GM19351 (cell line): Measurements from ENCODE around the gene PSEN1.

Source experiments
- ATAC-seq: cut with Tn5 transposase; IDR thresholded peaks from one replicate; pipeline ENCODE4 v1.9.1; 2021; ENCODE audit warnings: mild to moderate bottlenecking, moderate library complexity; ENCODE audit not compliant: unreplicated experiment

Gene PSEN1

DNA sequence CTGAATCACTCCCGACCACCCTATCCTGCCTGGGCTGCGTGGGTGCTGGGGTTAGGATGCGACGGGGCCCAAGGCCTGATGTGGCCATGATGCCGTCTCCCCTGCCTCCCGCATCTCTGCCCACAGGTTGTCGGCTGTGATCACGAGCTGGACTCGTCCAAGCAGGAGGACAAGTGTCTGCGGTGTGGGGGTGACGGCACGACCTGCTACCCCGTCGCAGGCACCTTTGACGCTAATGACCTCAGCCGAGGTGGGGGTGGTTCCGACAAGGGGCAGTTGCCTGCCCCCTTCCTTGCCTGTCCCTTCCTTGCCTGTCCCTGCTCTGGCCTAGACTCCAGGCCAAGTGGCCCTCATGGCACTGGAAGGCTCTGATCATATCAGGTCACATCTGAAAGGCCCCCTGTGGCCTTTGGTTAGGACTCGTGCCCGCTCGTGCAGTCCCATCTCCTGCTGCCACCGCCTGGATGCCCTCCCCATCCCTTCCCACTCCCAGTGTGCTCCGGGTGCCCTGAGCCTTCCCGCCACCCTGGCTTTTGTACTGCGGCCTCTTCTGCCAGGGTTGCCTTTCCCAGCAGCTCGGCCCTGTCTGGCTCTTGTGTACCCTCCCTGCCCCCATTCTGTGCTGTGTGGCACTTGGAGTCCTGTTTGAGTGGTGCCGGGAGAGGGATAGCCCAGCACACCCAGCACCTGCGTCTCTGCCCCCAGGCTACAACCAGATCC is 114.6 kb downstream of the PSEN1 start:
- ATAC-seq, result no peak

DNA sequence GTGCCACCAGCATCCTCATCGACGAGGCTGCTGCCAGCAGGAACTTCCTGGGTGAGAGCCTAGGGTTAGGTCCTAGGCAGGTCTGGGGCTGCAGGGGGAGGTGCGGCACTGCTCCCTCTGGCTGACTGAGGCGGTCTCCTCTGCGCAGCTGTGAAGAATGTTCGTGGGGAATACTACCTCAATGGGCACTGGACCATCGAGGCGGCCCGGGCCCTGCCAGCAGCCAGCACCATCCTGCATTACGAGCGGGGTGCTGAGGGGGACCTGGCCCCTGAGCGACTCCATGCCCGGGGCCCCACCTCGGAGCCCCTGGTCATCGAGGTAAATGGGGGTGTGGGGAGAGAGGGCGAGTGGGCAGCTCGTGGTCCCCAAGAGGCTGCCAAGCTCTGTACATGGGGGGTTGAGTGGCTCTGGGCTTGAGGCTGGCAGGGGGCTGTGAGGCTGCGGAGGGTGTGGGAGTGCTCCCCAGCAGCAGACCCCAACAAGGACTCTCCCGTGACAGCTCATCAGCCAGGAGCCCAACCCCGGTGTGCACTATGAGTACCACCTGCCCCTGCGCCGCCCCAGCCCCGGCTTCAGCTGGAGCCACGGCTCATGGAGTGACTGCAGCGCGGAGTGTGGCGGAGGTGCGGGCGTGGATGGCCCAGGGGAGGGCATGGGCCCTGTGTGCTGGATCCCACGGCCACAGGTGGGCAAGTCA is 115.4 kb downstream of the PSEN1 start:
- ATAC-seq, result no peak

DNA sequence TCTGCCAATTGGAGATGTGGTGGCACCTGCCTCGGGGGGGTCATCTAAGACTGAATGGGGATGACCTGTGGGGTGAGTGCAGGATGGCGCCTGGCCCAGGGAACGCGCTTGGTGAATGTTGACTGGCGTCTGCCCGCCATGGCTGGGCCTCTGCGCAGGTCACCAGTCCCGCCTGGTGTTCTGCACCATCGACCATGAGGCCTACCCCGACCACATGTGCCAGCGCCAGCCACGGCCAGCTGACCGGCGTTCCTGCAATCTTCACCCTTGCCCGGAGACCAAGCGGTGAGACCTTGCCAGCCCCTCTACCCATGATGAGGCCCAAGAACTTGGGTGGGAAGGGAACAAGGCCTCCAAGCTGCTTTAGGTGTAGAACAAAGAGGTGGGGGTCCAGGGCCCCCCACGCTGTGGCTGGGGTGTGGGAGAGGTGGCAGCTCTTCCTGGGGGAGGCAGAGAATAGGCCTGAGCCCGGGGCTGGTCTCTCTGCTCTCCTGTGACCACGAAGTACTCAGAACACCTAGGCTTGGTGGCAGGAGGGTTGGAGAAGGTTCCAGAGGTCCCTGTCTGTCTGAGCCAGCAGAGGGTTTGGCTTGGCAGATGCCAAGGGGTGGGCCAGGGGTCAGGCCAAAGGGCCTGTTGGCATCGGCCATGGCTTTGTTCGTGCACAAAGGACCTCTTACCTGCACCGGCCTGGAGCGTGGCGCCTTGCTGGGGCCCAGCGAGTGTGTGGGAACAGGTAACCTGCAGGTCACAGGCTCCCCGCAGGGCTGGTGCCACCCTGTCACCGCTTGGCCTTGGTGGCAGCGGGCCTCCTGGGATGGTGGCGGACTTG is 116.4 kb downstream of the PSEN1 start:
- no peak for ATAC-seq

GRCh38 chr14:73253323-73253610 is 117.0 kb downstream of the PSEN1 start:
- no peak for ATAC-seq

GRCh38 chr14:73253721-73254120 is 117.4 kb downstream of the PSEN1 start:
- no peak for ATAC-seq

DNA sequence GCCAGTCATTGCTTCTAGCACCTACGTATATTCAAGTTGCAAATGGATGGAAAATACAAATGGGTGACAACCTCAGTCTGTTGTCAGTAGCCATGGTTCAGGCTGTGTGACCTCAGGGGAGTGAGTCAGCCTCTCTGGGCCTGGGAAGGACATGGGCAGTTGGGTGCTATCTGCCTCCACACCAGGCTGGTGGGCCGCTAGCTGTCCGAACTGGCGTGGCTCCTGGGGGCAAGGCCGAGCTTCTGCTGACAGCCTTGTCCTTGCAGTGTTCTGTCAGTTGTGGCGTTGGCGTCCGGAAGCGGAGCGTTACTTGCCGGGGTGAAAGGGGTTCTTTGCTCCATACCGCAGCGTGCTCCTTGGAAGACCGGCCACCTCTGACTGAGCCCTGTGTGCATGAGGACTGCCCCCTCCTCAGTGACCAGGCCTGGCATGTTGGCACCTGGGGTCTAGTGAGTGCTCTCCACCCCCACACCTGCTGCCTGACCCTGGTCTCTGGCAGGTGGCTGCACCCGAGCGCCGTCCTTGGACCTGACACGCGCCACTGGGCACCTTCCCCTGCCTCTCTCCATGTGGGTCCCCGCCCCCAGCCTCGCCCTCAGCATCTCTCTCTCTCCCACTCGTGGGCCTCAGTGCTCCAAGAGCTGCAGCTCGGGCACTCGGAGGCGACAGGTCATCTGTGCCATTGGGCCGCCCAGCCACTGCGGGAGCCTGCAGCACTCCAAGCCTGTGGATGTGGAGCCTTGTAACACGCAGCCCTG is 118.1 kb downstream of the PSEN1 start:
- no peak for ATAC-seq

- ATAC-seq, result no peak
Measured at GRCh38 chr14:73255005-73255400, 118.7 kb downstream of the PSEN1 start.

GRCh38 chr14:73255693-73256225 is 119.5 kb downstream of the PSEN1 start:
- ATAC-seq, result no peak

GRCh38 chr14:73258076-73258475 is 121.8 kb downstream of the PSEN1 start:
- no peak for ATAC-seq

DNA sequence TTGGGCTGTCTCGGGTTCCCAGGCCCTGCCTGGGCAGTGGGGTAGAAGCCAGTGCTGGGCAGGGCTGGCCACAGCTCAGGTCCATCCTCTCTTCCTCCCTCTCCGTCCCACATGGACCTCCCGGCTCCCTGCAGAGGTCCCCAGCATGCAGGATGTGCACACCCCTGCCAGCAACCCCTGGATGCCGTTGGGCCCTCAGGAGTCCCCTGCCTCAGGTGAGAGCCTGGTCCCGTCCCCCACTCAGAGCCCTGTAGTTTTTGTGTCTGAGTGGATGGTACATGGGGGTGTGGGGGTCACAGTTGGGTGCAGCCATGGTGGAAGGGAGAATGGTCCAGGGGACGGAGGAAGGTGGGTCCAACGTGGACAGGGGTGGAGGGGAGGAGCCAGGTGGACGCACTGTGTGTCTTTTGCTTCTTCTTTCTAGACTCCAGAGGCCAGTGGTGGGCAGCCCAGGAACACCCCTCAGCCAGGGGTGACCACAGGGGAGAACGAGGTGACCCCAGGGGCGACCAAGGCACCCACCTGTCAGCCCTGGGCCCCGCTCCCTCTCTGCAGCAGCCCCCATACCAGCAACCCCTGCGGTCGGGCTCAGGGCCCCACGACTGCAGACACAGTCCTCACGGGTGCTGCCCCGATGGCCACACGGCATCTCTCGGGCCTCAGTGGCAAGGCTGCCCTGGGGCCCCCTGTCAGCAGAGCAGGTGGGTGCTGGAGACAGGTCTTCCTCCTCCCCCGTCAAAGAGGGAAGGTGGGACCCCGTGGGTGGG is 122.7 kb downstream of the PSEN1 start:
- no peak for ATAC-seq

- no peak for ATAC-seq
Measured at GRCh38 chr14:73259837-73260236, 123.5 kb downstream of the PSEN1 start.

GRCh38 chr14:73260574-73260973 is 124.3 kb downstream of the PSEN1 start:
- no peak for ATAC-seq

DNA sequence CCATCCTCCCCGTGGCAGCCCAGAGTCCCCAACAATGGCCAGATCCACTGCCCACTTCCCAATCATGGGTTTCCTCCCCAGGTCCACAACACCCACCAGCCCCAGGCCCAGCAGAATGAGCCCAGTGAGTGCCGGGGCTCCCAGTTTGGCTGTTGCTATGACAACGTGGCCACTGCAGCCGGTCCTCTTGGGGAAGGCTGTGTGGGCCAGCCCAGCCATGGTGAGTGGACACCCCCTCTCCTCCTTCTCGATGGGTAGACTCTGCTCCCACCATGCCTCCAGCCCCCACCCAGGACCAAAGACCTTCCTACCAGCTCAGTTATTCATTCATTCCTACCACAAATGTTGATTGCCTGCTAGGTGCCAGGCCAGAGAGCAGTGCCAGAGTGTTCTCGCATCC is 124.8 kb downstream of the PSEN1 start:
- ATAC-seq, result no peak

GRCh38 chr14:73261520-73262426 is 125.5 kb downstream of the PSEN1 start:
- no peak for ATAC-seq

- ATAC-seq, result no peak
Measured at GRCh38 chr14:73262427-73263183, 126.3 kb downstream of the PSEN1 start.

GRCh38 chr14:73263606-73264005 is 127.3 kb downstream of the PSEN1 start:
- no peak for ATAC-seq

- no peak for ATAC-seq
Measured at GRCh38 chr14:73264080-73264884, 128.0 kb downstream of the PSEN1 start.
